WTC11 (cell line): ENCODE results near the gene EPHA6.

ENCODE experiments used
- AFF4 ChIP-seq: sonication (generic); formaldehyde crosslinking; IDR thresholded peaks from 2 replicates; pipeline ENCODE4 v1.8.1; 2023; ENCODE audit warnings: mild to moderate bottlenecking, missing genetic modification reagents, borderline replicate concordance
- CBFB ChIP-seq: sonication (generic); formaldehyde crosslinking; IDR thresholded peaks from 2 replicates; pipeline ENCODE4 v1.8.1; 2022; ENCODE audit warnings: mild to moderate bottlenecking, low read depth, missing genetic modification reagents
- CTCF ChIP-seq: fragments of 200-600 bp; IDR thresholded peaks from 2 replicates; pipeline ENCODE4 v1.8.0; 2022; ENCODE audit warnings: antibody characterized with exemption
- JUN ChIP-seq: sonication (generic); formaldehyde crosslinking; IDR thresholded peaks from 2 replicates; pipeline ENCODE4 v1.8.0; 2023; ENCODE audit warnings: mild to moderate bottlenecking, missing genetic modification reagents
- NR1H2 ChIP-seq: sonication (generic); formaldehyde crosslinking; IDR thresholded peaks from 2 replicates; pipeline ENCODE4 v1.9.0; 2021; ENCODE audit warnings: mild to moderate bottlenecking, moderate library complexity, missing genetic modification reagents
- SP1 ChIP-seq: sonication (generic); formaldehyde crosslinking; conservative IDR thresholded peaks from 2 replicates; pipeline ENCODE4 v1.8.1; 2022; ENCODE audit warnings: missing genetic modification reagents
- ZNF138 ChIP-seq: sonication (generic); formaldehyde crosslinking; conservative IDR thresholded peaks from 2 replicates; pipeline ENCODE4 v1.8.1; 2022; ENCODE audit warnings: mild to moderate bottlenecking, moderate library complexity, missing genetic modification reagents
- ZNF232 ChIP-seq: sonication (generic); formaldehyde crosslinking; IDR thresholded peaks from 2 replicates; pipeline ENCODE4 v1.8.0; 2022; ENCODE audit warnings: mild to moderate bottlenecking, missing genetic modification reagents
- ZNF263 ChIP-seq: sonication (generic); formaldehyde crosslinking; IDR thresholded peaks from 2 replicates; pipeline ENCODE4 v1.8.1; 2022; ENCODE audit warnings: low read depth, mild to moderate bottlenecking, moderate library complexity, missing genetic modification reagents
- ZNF416 ChIP-seq: fragments of 250-450 bp; sonication (Bioruptor Pico); IDR thresholded peaks from 2 replicates; pipeline ENCODE4 v1.9.0; 2021; ENCODE audit warnings: mild to moderate bottlenecking, inconsistent platforms
- TF ChIP-seq, protein P1 (sequence below): sonication (generic); formaldehyde crosslinking; conservative IDR thresholded peaks from 2 replicates; pipeline ENCODE4 v1.8.1; 2022; ENCODE audit warnings: mild to moderate bottlenecking, missing genetic modification reagents
- TF ChIP-seq, protein P2 (sequence below): sonication (generic); formaldehyde crosslinking; IDR thresholded peaks from 2 replicates; pipeline ENCODE4 v1.8.0; 2023; ENCODE audit warnings: missing genetic modification reagents, mild to moderate bottlenecking, borderline replicate concordance
- TF ChIP-seq, protein P3 (sequence below): sonication (generic); formaldehyde crosslinking; IDR thresholded peaks from 2 replicates; pipeline ENCODE4 v1.8.1; 2022; ENCODE audit warnings: low read depth, missing genetic modification reagents, borderline replicate concordance

DNA sequence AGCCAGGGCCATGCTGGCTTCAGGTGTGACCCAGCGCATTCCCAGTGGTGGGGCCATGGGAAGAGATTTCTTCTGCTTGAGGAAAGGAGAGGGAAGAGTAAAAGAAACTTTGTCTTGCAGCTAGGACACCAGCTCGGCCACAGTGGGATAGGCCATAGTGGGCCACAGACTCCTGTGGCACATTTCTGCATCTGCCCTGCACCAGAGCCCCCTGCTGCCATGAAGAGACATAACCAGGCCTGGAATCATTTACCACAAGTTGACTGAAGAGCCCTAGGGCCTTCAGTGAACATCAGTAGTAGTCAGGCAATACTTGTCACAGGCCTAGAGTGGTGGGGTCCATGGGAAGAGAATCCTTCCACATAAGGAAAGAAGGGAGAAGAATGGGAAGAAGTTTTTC lies 538.8 kb downstream of the EPHA6 start:
- no peak for TF ChIP-seq JUN
- TF ChIP-seq, protein P1, sequence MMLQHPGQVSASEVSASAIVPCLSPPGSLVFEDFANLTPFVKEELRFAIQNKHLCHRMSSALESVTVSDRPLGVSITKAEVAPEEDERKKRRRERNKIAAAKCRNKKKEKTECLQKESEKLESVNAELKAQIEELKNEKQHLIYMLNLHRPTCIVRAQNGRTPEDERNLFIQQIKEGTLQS (CRISPR knock-in tag), result no peak
- TF ChIP-seq CTCF, result no peak
- TF ChIP-seq, protein P2, sequence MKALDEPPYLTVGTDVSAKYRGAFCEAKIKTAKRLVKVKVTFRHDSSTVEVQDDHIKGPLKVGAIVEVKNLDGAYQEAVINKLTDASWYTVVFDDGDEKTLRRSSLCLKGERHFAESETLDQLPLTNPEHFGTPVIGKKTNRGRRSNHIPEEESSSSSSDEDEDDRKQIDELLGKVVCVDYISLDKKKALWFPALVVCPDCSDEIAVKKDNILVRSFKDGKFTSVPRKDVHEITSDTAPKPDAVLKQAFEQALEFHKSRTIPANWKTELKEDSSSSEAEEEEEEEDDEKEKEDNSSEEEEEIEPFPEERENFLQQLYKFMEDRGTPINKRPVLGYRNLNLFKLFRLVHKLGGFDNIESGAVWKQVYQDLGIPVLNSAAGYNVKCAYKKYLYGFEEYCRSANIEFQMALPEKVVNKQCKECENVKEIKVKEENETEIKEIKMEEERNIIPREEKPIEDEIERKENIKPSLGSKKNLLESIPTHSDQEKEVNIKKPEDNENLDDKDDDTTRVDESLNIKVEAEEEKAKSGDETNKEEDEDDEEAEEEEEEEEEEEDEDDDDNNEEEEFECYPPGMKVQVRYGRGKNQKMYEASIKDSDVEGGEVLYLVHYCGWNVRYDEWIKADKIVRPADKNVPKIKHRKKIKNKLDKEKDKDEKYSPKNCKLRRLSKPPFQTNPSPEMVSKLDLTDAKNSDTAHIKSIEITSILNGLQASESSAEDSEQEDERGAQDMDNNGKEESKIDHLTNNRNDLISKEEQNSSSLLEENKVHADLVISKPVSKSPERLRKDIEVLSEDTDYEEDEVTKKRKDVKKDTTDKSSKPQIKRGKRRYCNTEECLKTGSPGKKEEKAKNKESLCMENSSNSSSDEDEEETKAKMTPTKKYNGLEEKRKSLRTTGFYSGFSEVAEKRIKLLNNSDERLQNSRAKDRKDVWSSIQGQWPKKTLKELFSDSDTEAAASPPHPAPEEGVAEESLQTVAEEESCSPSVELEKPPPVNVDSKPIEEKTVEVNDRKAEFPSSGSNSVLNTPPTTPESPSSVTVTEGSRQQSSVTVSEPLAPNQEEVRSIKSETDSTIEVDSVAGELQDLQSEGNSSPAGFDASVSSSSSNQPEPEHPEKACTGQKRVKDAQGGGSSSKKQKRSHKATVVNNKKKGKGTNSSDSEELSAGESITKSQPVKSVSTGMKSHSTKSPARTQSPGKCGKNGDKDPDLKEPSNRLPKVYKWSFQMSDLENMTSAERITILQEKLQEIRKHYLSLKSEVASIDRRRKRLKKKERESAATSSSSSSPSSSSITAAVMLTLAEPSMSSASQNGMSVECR (CRISPR knock-in tag), result no peak
- no peak for TF ChIP-seq ZNF416
- no peak for TF ChIP-seq NR1H2
- no peak for TF ChIP-seq SP1 (CRISPR knock-in tag)
- no peak for TF ChIP-seq CBFB (CRISPR knock-in tag)
- TF ChIP-seq ZNF232, result no peak
- no peak for TF ChIP-seq ZNF138
- no peak for TF ChIP-seq AFF4 (CRISPR knock-in tag)
- no peak for TF ChIP-seq ZNF263 (CRISPR knock-in tag)
- TF ChIP-seq, protein P3, sequence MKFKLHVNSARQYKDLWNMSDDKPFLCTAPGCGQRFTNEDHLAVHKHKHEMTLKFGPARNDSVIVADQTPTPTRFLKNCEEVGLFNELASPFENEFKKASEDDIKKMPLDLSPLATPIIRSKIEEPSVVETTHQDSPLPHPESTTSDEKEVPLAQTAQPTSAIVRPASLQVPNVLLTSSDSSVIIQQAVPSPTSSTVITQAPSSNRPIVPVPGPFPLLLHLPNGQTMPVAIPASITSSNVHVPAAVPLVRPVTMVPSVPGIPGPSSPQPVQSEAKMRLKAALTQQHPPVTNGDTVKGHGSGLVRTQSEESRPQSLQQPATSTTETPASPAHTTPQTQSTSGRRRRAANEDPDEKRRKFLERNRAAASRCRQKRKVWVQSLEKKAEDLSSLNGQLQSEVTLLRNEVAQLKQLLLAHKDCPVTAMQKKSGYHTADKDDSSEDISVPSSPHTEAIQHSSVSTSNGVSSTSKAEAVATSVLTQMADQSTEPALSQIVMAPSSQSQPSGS (CRISPR knock-in tag), result no peak
